Adipocyte (in vitro differentiated cells): ENCODE results near the gene ATAD2B.
"Not testable (repeated sequence)": the region's sequence is repeated elsewhere in the genome, so short reads cannot be mapped to it uniquely, and the experiment has no call there.

Experiments used
- DNase-seq: peaks from one replicate; pipeline ENCODE4 v3.0.0-alpha.2; 2015; ENCODE audit warnings: low read depth
- H3K27me3 ChIP-seq: replicated peaks from 2 replicates; pipeline ENCODE4 v1.7.0; 2013; ENCODE audit warnings: mild to moderate bottlenecking, low read length, moderate library complexity; ENCODE audit not compliant: control insufficient read depth, insufficient read depth
- H3K36me3 ChIP-seq: 2 replicates; pipeline ENCODE4 v1.7.0; 2013; ENCODE audit warnings: low read length, mild to moderate bottlenecking, moderate library complexity; ENCODE audit not compliant: control insufficient read depth, insufficient read depth, severe bottlenecking
- H3K4me1 ChIP-seq: 2 replicates; pipeline ENCODE4 v1.7.0; 2013; ENCODE audit warnings: mild to moderate bottlenecking, low read length, moderate library complexity; ENCODE audit not compliant: control insufficient read depth, insufficient read depth
- H3K4me3 ChIP-seq: 2 replicates; pipeline ENCODE4 v1.7.0; 2013; ENCODE audit warnings: mild to moderate bottlenecking, low read length, moderate library complexity
- H3K9ac ChIP-seq: 2 replicates; pipeline ENCODE4 v1.7.0; 2013; ENCODE audit warnings: mild to moderate bottlenecking, low read length, moderate library complexity
- H3K9me3 ChIP-seq: 2 replicates; pipeline ENCODE4 v1.7.0; 2013; ENCODE audit warnings: mild to moderate bottlenecking, low read length, moderate library complexity; ENCODE audit not compliant: control insufficient read depth

The ATAD2B gene

DNA sequence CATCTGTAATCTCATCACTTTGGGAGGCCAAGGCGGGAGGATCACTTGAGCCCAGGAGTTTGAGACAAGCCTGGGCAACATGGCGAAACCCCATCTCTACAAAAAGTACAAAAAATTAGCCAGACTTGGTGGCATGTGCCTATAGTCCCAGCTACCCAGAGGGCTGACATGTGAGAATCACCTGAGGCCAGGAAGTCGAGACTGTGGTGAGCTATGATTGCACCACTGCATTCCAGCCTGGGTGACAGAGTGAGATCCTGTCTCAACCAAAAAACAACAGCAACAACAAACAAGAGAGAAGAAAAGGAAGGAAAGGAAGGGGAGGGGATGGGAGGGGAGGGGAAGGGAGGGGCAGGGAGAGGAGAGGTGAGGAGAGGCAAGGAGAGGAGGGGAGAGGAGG is 203.9 kb downstream of the ATAD2B start:
- H3K36me3 ChIP-seq: peaks cover 13% of the 10 kb centered on the region
- not testable (repeated sequence) for H3K9ac ChIP-seq, H3K4me1 ChIP-seq

DNA sequence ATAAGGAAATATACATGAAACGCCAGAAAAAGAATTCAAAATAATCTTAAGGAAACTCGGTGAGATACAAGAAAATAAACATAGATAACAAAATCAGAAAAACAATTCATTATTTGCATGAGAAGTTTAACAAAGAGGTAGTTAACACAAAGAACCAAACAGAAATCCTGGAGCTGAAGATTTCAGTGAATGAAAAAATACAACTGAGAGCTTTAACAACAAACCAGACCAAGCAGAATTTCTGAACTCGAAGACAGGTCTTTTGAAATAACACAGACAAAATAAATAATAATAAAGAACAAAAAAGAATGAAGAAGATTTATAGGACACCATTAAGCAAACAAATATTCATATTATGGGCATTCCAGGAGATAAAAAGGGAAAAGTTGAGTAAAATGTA is 204.7 kb downstream of the ATAD2B start:
- no peak for DNase-seq

More for the DNA sequence above, 203.9 kb downstream of the ATAD2B start:
- H3K9me3 ChIP-seq: peaks cover 14% of the 10 kb centered on the region
- H3K4me3 ChIP-seq, DNase-seq, H3K27me3 ChIP-seq: not testable (repeated sequence)

DNA sequence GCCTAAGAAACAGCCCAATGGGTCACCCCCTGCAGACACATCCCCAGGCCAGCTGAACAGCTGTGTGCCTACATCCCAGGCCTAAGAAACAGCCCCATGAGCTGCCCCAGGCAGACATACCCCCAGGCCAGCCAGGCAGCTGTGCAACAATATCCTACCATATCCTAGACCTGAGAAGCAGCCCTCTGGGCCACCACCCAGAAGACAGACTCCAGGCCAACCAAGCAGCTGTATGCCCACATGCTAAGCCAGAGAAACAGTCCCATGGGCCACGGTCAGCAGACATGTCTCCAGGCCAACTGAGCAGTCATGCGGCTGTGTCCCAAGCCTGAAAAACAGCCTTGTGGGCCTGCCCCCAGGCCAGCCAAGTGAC is 205.5 kb downstream of the ATAD2B start:
- Histone ChIP-seq H3K36me3 (peaks cover 16% of the 10 kb centered on the region), H3K9me3 (peaks cover 14% of the 10 kb centered on the region), H3K9ac (no peak overlapping the region), H3K4me1 (peaks cover 4% of the 10 kb centered on the region), H3K4me3 (no peak overlapping the region), H3K27me3 (no peaks in the 10 kb centered on the region)
- DNase-seq: no peak

More for the DNA sequence above, 204.7 kb downstream of the ATAD2B start:
- H3K4me1 ChIP-seq: peaks cover 4% of the 10 kb centered on the region
- H3K9me3 ChIP-seq: peaks cover 14% of the 10 kb centered on the region
- H3K36me3 ChIP-seq: peaks cover 13% of the 10 kb centered on the region
- H3K27me3 ChIP-seq: no peaks in the 10 kb centered on the region
- H3K4me3 ChIP-seq: no peak overlapping the region
- H3K9ac ChIP-seq: no peak overlapping the region

DNA sequence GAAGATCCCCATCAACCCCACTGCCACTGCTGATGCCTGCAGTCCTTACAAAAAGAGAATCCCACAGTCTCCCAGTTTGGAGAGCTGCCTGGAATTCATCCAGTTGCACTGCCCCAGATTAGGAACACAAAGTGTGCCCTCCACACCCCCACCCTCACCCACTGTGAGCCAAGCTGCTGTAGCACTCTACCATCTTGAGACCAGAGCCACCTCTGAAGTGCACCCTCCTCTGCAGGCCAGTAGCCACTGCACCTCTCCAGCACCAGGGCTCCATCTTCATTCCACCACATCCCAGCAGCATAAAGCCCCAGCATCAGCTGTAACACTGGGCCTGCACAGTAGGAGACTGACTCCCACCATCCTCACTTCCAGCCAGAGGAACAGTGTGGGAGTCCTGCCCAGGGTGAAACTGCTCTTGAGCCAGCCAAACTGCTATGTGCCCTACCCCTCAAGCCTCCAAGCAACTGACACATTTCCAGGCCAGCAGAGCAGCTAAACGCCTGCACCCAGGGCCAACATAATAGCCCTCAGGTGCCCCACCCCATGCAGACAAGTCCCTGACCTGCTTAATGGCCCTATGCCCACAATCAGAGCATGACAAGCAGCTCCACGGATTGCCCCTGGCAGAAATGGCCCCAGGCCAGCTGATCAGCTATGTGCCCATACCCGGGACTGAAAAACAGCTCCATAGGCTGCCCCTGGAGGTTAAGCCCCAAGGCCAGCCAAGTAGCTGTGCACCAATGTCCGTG is 206.0 kb downstream of the ATAD2B start:
- Histone ChIP-seq H3K27me3 (no peaks in the 10 kb centered on the region), H3K4me3 (no peak overlapping the region), H3K36me3 (peaks cover 13% of the 10 kb centered on the region), H3K9ac (no peak overlapping the region), H3K4me1 (peaks cover 4% of the 10 kb centered on the region), H3K9me3 (peaks cover 14% of the 10 kb centered on the region)
- DNase-seq: no peak

DNA sequence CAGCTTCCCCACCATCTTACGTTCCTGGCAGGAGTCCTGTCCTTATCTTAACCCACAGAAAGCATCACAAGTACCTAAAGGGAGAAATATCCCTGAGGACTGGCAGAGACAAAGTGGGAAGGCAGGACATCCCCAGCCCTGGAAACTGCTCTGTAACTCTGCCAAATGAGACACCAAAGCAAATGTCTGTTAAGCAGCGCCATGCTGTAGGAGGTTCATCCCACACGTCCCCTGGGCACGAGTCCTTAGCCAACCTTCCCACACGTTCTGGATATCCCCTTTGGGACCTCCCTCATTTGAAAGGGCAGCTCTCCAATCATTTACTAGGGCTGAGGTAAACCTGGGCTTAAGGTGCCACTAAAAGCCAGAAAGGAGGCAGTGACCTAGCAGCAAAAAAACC is 207.2 kb downstream of the ATAD2B start:
- DNase-seq: no peak
- H3K36me3 ChIP-seq: peaks cover 5% of the 10 kb centered on the region
- no peak overlapping the region for H3K9ac ChIP-seq
- H3K27me3 ChIP-seq: no peaks in the 10 kb centered on the region
- H3K4me1 ChIP-seq: peaks cover 4% of the 10 kb centered on the region
- no peak overlapping the region for H3K4me3 ChIP-seq
- H3K9me3 ChIP-seq: peaks cover 10% of the 10 kb centered on the region

DNA sequence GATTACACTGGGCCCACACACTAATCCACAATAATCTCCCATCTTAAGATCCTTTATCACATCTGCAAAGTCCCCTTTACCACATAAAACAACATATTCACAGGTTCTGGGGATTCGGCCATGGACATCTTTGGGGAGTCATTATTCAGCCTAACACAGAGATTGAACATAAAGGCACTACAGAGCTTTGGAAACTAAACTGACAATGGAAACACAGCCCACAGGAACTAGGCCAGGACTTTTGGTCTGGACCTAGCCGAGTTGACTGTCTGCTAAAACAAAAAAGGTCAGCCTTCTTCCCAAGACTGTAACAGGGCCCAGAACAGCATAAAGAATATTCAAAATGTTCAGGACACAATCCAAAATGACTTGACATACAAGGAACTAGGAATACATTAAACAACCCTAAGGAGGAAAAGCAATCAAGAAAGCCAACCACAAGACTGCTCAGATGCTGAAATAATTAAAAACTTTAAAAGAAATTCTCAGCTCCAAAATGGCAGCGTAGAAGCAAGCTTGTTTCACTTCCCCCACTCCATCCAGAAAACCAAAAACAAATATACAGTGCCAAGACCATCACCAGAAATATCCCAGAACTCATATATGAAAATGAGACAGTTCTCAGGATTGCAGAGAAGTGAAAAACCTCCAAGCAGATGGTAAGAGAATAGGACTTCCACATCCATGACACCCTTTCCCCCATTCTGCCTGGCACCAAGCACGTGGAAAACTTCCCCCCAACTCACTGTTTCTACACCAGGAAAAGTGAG is 207.8 kb downstream of the ATAD2B start:
- peaks cover 5% of the 10 kb centered on the region for H3K36me3 ChIP-seq
- peaks cover 10% of the 10 kb centered on the region for H3K9me3 ChIP-seq
- no peak overlapping the region for H3K4me3 ChIP-seq
- H3K4me1 ChIP-seq: peaks cover 4% of the 10 kb centered on the region
- no peak overlapping the region for H3K9ac ChIP-seq
- H3K27me3 ChIP-seq: no peaks in the 10 kb centered on the region
- no peak for DNase-seq

DNA sequence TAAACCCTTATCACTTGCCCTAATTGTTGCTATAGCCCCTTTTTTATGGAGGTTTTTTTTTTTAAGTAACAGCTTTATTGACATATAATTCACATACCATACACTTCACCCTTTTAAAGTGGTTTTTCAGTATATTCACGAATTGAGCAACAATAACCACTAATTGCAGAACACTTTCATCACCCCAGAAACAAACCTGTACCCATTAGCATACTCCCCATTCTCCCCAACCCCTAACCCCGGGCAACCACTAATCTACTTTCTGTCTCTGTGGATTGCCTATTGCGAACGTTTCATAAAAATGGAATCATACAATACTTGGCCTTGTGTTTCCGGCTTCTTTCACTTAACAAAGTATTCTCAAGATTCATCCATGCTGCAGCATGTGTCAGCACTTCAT is 213.6 kb downstream of the ATAD2B start:
- peaks cover 8% of the 10 kb centered on the region for H3K36me3 ChIP-seq
- no peaks in the 10 kb centered on the region for H3K27me3 ChIP-seq
- no peak overlapping the region for H3K9ac ChIP-seq
- no peaks in the 10 kb centered on the region for H3K9me3 ChIP-seq
- no peak for DNase-seq
- no peak overlapping the region for H3K4me3 ChIP-seq
- H3K4me1 ChIP-seq: peaks cover 11% of the 10 kb centered on the region

DNA sequence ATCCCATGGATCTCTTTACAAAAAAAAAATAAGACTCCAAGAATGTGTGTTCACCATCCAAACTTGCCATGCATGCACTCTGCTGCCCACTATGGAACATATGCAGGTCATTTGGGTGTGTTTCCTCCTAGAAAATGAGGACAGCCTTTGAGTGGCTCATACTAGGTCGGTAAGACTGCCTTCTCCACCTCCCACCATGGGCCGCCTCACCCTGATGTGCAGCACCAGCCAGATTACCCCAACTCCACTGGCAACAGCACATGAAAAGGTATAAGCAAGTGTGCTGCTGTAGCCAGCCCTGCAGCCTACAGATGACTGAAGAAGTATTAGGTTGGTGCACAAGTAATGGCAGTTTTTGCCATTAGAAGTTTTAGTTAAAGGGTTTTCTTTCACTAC is 214.2 kb downstream of the ATAD2B start:
- Histone ChIP-seq H3K9me3 (no peaks in the 10 kb centered on the region), H3K9ac (no peak overlapping the region), H3K4me3 (no peak overlapping the region), H3K4me1 (peaks cover 11% of the 10 kb centered on the region), H3K27me3 (no peaks in the 10 kb centered on the region), H3K36me3 (peaks cover 13% of the 10 kb centered on the region)
- no peak for DNase-seq

DNA sequence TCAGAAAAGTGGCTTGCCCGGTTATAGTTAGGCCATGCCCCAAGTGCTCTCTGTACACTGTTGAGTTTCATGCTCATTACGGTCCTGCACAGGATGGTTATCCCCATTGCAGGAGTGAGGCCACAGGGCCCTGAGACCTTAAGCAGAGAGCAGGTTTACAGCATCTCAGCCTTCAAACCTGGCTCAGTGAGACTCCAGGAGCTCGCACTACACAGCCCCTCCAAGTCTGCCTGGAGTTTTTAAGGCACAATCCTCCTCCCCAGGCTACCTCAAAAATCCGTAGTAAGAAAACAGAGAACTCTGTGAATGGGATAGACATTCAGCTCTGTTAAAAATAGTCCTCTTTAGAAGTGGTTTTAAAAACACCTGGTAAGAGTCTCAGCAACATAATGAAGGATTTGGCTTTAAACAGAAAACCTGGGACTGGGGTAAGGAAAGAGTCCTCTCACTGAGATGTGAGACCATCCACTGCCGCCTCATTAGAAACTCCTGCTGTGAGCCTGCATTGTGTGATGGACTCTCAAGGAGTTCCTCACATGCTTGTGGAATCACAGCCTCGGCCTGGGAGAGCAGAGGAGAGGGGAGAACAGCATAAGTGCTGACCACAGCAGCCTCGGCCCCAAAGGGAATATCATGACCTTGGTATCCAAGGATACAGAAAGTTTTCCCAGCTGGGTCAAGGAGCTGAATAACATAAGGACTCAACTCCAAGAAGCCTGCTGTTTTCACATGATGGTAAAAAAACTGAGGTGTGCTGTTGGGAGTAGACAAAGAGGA is 214.8 kb downstream of the ATAD2B start:
- Histone ChIP-seq H3K4me1 (peaks cover 11% of the 10 kb centered on the region), H3K9ac (no peak overlapping the region), H3K27me3 (no peaks in the 10 kb centered on the region), H3K9me3 (no peaks in the 10 kb centered on the region), H3K36me3 (peaks cover 19% of the 10 kb centered on the region), H3K4me3 (no peak overlapping the region)
- peak; percentile 40 for DNase-seq

DNA sequence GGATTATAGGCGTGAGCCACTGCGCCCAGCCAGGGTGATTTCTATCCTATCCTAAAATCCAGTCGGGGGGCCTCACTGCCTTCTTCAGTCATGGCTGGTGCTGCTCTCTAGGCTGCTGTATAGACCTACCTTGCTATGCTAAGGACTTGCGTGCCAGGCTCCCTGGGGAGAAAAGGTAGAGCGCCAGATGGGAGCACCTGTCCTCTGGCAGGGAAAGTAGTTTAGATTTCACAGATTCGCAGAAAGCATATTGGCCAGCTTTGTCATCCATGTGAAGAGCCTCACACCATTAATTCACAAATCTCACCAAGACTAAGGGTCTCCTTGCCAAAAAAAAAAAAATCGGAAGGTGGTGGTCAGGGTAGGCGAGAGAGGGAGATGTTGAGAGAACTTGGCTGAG is 217.6 kb downstream of the ATAD2B start:
- H3K9me3 ChIP-seq: no peaks in the 10 kb centered on the region
- H3K4me3 ChIP-seq: no peak overlapping the region
- no peak for DNase-seq
- H3K36me3 ChIP-seq: peaks cover 40% of the 10 kb centered on the region
- H3K9ac ChIP-seq: no peak overlapping the region
- H3K27me3 ChIP-seq: no peaks in the 10 kb centered on the region
- peaks cover 11% of the 10 kb centered on the region for H3K4me1 ChIP-seq

DNA sequence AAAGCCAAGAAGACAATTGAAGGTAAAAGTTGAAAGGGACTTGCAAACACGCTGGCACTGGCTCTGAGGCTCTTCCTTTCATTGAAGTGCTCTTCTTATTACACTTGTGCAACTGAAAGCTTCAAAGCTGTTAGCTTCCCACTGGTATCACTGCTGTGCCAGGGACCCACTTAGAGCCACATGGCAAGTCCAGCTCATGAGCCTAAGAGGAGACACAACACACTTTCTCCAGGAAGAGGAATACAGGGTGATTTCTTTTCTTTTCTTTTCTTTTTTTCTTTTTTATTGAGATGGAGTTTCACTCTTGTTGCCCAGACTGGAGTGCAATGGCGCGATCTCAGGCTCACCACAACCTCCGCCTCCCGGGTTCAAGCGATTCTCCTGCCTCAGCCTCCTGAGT is 218.2 kb downstream of the ATAD2B start:
- Histone ChIP-seq H3K4me3 (no peak overlapping the region), H3K9me3 (no peaks in the 10 kb centered on the region), H3K9ac (no peak overlapping the region), H3K27me3 (no peaks in the 10 kb centered on the region), H3K36me3 (peaks cover 45% of the 10 kb centered on the region), H3K4me1 (peaks cover 11% of the 10 kb centered on the region)
- DNase-seq: no peak
